Neural cell (in vitro differentiated cells): ENCODE results near the gene RMC1. TPM values are rescaled to one million over a fixed set of nuclear protein-coding genes. Genes with fewer than 3 reads are reported as not detected.

Experiments used
- H2AFZ ChIP-seq: fragments of 200-600, 300-800 bp; sonication (generic), shearing (Covaris generic); 2 replicates; pipeline ENCODE4 v1.6.0; 2014; ENCODE audit warnings: low read depth, mild to moderate bottlenecking, antibody characterized with exemption, low read length, moderate library complexity
- H3F3A ChIP-seq: fragments of 200-600 bp; shearing (Covaris generic); 2 replicates; pipeline ENCODE4 v1.6.1; 2016; ENCODE audit warnings: mild to moderate bottlenecking, moderate library complexity, mixed read lengths, antibody characterized with exemption, low read length; ENCODE audit not compliant: insufficient read depth, poor library complexity, severe bottlenecking
- H3K27ac ChIP-seq: fragments of 200-600, 300-800 bp; sonication (generic), shearing (Covaris generic); 2 replicates; pipeline ENCODE4 v1.5.1; 2014; ENCODE audit warnings: mild to moderate bottlenecking, low read length, moderate library complexity
- H3K27me3 ChIP-seq: fragments of 300-800, 200-600 bp; sonication (generic), shearing (Covaris generic); 2 replicates; pipeline ENCODE4 v1.6.0; 2014; ENCODE audit warnings: mild to moderate bottlenecking, low read depth, low read length, moderate library complexity; ENCODE audit not compliant: insufficient read depth
- H3K36me3 ChIP-seq: fragments of 300-800, 200-600 bp; sonication (generic), shearing (Covaris generic); 2 replicates; pipeline ENCODE4 v1.5.1; 2014; ENCODE audit warnings: mild to moderate bottlenecking, antibody characterized with exemption, low read length, moderate library complexity; ENCODE audit not compliant: insufficient read depth
- H3K4me2 ChIP-seq: fragments of 300-800, 200-600 bp; sonication (generic), shearing (Covaris generic); 2 replicates; pipeline ENCODE4 v1.6.0; 2014; ENCODE audit warnings: mild to moderate bottlenecking, low read length
- H3K4me3 ChIP-seq: fragments of 300-800, 200-600 bp; sonication (generic), shearing (Covaris generic); 2 replicates; pipeline ENCODE4 v1.5.1; 2014; ENCODE audit warnings: mild to moderate bottlenecking, low read length, moderate library complexity
- H3K79me2 ChIP-seq: fragments of 200-600 bp; shearing (Covaris generic); replicated peaks from 2 replicates; pipeline ENCODE4 v1.6.0; 2014; ENCODE audit warnings: mild to moderate bottlenecking, low read length, moderate library complexity; ENCODE audit not compliant: insufficient read depth
- H3K9ac ChIP-seq: fragments of 300-800, 200-600 bp; sonication (generic), shearing (Covaris generic); 2 replicates; pipeline ENCODE4 v1.6.1; 2016; ENCODE audit warnings: mild to moderate bottlenecking, low read length, mixed read lengths
- H3K9me2 ChIP-seq: fragments of 200-600 bp; shearing (Covaris generic); 2 replicates; pipeline ENCODE4 v1.6.1; 2016; ENCODE audit warnings: mild to moderate bottlenecking, low read length, mixed read lengths; ENCODE audit not compliant: insufficient read depth
- H3K9me3 ChIP-seq: fragments of 200-600, 300-800 bp; sonication (generic), shearing (Covaris generic); 2 replicates; pipeline ENCODE4 v1.6.1; 2016; ENCODE audit warnings: mild to moderate bottlenecking, mixed run types, low read length, moderate library complexity, mixed read lengths
- H4K20me1 ChIP-seq: fragments of 200-600 bp; shearing (Covaris generic); 2 replicates; pipeline ENCODE4 v1.6.1; 2016; ENCODE audit warnings: mild to moderate bottlenecking, mixed run types; ENCODE audit not compliant: insufficient read depth
- CTCF ChIP-seq: fragments of 450-650 bp; IDR thresholded peaks from 2 replicates; pipeline ENCODE4 v1.5.1; 2014; ENCODE audit warnings: antibody characterized with exemption, mild to moderate bottlenecking, moderate library complexity; ENCODE audit not compliant: poor library complexity, severe bottlenecking
- EP300 ChIP-seq: fragments of 450-650 bp; conservative IDR thresholded peaks from 2 replicates; pipeline ENCODE4 v1.6.1; 2014; ENCODE audit warnings: antibody characterized with exemption, mild to moderate bottlenecking, moderate library complexity; ENCODE audit not compliant: poor library complexity, severe bottlenecking
- EZH2 ChIP-seq: fragments of 200-600, 300-800 bp; shearing (Covaris generic), sonication (generic); IDR thresholded peaks from 2 replicates; pipeline ENCODE4 v1.6.1; 2014; ENCODE audit warnings: antibody characterized with exemption, low read length, borderline replicate concordance, mild to moderate bottlenecking; ENCODE audit not compliant: insufficient read depth, poor library complexity, severe bottlenecking
- MXI1 ChIP-seq: fragments of 450-650 bp; conservative IDR thresholded peaks from 2 replicates; pipeline ENCODE4 v1.6.1; 2014; ENCODE audit warnings: antibody characterized with exemption, mild to moderate bottlenecking; ENCODE audit not compliant: poor library complexity, severe bottlenecking
- POLR2AphosphoS5 ChIP-seq: IDR thresholded peaks from 2 replicates; pipeline ENCODE4 v1.6.1; 2012
- RAD21 ChIP-seq: fragments of 450-650 bp; conservative IDR thresholded peaks from 2 replicates; pipeline ENCODE4 v1.6.1; 2014; ENCODE audit warnings: antibody characterized with exemption, mild to moderate bottlenecking, moderate library complexity
- REST ChIP-seq: IDR thresholded peaks from 2 replicates; pipeline ENCODE4 v1.6.1; 2012; ENCODE audit warnings: borderline replicate concordance
- SMC3 ChIP-seq: fragments of 450-650 bp; conservative IDR thresholded peaks from 2 replicates; pipeline ENCODE4 v1.6.1; 2014; ENCODE audit warnings: antibody characterized with exemption, mild to moderate bottlenecking, moderate library complexity; ENCODE audit not compliant: poor library complexity
- TAF1 ChIP-seq: IDR thresholded peaks from 2 replicates; pipeline ENCODE4 v1.6.1; 2012; ENCODE audit warnings: low read depth
- polyA plus RNA-seq: library from polyadenylated mRNA; depleted of rRNA; stranded (reverse); fragments of >200 nt; gene quantifications from 2 replicates; pipeline ENCODE4 v1.2.3, GENCODE V29; 2014

The RMC1 gene
- polyA plus RNA-seq, 1 donor from 2014 or later = 42.2 TPM

GRCh38 chr18:23570912-23571504 is 67.7 kb downstream of the RMC1 start (continued):
- no peak for TF ChIP-seq TAF1

- H3K9me2 ChIP-seq = no peaks in the 10 kb centered on the region
- H3K79me2 ChIP-seq = no peaks in the 10 kb centered on the region
- H3K9ac ChIP-seq = no peak overlapping the region
- H3K36me3 ChIP-seq = peaks cover 7% of the 10 kb centered on the region
- H3F3A ChIP-seq = no peaks in the 10 kb centered on the region
- H2AFZ ChIP-seq = no peak overlapping the region
- TF ChIP-seq MXI1 (no peak), POLR2AphosphoS5 (no peak), RAD21 (no peak), SMC3 (no peak), EP300 (no peak), TAF1 (no peak), EZH2 (no peak)
- no peaks in the 10 kb centered on the region for H3K9me3 ChIP-seq
- no peak overlapping the region for H3K27ac ChIP-seq
- no peaks in the 10 kb centered on the region for H3K27me3 ChIP-seq
- no peaks in the 10 kb centered on the region for H4K20me1 ChIP-seq
- no peak overlapping the region for H3K4me3 ChIP-seq
- H3K4me2 ChIP-seq = no peak overlapping the region
Measured at GRCh38 chr18:23572012-23572411, 68.7 kb downstream of the RMC1 start.

- Histone ChIP-seq H2AFZ (no peak overlapping the region), H3F3A (no peaks in the 10 kb centered on the region), H3K4me2 (no peak overlapping the region), H3K9ac (no peak overlapping the region), H3K27me3 (no peaks in the 10 kb centered on the region), H3K36me3 (peaks cover 4% of the 10 kb centered on the region), H4K20me1 (no peaks in the 10 kb centered on the region), H3K27ac (no peak overlapping the region), H3K4me3 (no peak overlapping the region), H3K9me2 (no peaks in the 10 kb centered on the region), H3K9me3 (no peaks in the 10 kb centered on the region), H3K79me2 (no peaks in the 10 kb centered on the region)
- TF ChIP-seq MXI1 (no peak), REST (no peak), POLR2AphosphoS5 (no peak), EZH2 (no peak), RAD21 (no peak), SMC3 (no peak), TAF1 (no peak), EP300 (no peak), CTCF (no peak)
Measured at GRCh38 chr18:23572570-23572969, 69.3 kb downstream of the RMC1 start.
